ENCODE data around the gene KCNMA1. TPM values are rescaled to one million over a fixed set of nuclear protein-coding genes. Genes with fewer than 3 reads are reported as not detected.

The KCNMA1 gene
- total RNA-seq, 1 donor, result 77.8 TPM

DNA sequence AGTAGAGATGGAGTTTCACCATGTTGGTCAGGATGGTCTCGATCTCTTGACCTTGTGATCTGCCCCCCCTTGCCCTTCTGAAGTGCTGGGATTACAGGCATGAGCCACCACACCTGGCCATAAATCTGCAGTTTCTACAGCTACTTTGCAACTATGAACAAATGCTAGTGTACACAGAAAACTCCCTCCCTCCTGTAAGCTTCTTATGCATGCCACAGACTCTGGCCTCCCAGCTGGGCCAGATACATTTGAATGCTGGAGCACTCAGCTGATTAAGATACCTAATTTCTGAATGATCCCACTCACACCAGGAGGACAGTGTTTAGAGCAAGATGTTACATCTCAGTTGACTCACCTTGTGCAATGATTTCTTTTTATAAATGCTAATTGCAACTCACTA is 486.2 kb downstream of the KCNMA1 start:
- H3K27ac ChIP-seq (ENCODE audit: low read depth, low read length), result no peak overlapping the region
- H3K9me3 ChIP-seq (ENCODE audit: low read depth, low read length), result no peaks in the 10 kb centered on the region
- H3K4me1 ChIP-seq (ENCODE audit: insufficient read depth, low read length), result peaks cover 19% of the 10 kb centered on the region
- no peak overlapping the region for H2AFZ ChIP-seq (ENCODE audit: low read length)
- no peaks in the 10 kb centered on the region for H3K79me2 ChIP-seq (ENCODE audit: insufficient read depth, low read length)
- TF ChIP-seq, protein P1, sequence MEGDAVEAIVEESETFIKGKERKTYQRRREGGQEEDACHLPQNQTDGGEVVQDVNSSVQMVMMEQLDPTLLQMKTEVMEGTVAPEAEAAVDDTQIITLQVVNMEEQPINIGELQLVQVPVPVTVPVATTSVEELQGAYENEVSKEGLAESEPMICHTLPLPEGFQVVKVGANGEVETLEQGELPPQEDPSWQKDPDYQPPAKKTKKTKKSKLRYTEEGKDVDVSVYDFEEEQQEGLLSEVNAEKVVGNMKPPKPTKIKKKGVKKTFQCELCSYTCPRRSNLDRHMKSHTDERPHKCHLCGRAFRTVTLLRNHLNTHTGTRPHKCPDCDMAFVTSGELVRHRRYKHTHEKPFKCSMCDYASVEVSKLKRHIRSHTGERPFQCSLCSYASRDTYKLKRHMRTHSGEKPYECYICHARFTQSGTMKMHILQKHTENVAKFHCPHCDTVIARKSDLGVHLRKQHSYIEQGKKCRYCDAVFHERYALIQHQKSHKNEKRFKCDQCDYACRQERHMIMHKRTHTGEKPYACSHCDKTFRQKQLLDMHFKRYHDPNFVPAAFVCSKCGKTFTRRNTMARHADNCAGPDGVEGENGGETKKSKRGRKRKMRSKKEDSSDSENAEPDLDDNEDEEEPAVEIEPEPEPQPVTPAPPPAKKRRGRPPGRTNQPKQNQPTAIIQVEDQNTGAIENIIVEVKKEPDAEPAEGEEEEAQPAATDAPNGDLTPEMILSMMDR (IDR thresholded peaks at IDR 0.05; ENCODE audit: extremely low read depth, low read depth, low read length), result no peak
- H3K36me3 ChIP-seq (ENCODE audit: insufficient read depth, low read length), result no peaks in the 10 kb centered on the region
- H3K4me3 ChIP-seq (ENCODE audit: insufficient read depth, low read length), result no peak overlapping the region
- no peaks in the 10 kb centered on the region for H4K20me1 ChIP-seq (ENCODE audit: insufficient read depth, low read length)
- H3K4me2 ChIP-seq (ENCODE audit: insufficient read depth, low read length), result no peak overlapping the region
- no peaks in the 10 kb centered on the region for H3K27me3 ChIP-seq (ENCODE audit: insufficient read depth, low read length)
- no peak for DNase-seq (ENCODE audit: insufficient read length, low spot score, missing footprints)

DNA sequence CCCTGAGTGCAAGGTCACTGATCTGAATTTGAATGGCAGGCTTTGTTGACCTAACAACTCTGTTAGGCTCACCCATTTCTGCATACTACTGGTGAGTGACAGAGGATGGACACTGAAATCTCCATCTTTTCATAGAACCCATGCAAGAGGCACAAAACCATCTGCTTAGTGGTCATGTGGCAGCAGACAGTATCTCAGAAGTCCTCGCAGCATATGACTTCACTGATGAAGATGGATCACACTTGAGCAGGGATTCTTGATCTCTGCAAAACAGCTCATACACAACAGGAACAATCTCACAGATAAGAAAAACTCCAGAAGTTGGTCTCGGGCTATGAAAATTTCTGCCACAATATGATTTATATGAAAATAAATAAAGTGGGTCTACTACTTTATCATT is 487.9 kb downstream of the KCNMA1 start:
- no peaks in the 10 kb centered on the region for H3K9me3 ChIP-seq (ENCODE audit: low read depth, low read length)
- DNase-seq (ENCODE audit: insufficient read length, low spot score, missing footprints), result peak; percentile 18
- no peaks in the 10 kb centered on the region for H4K20me1 ChIP-seq (ENCODE audit: insufficient read depth, low read length)
- no peak overlapping the region for H3K27ac ChIP-seq (ENCODE audit: low read depth, low read length)
- H3K27me3 ChIP-seq (ENCODE audit: insufficient read depth, low read length), result no peaks in the 10 kb centered on the region
- H3K4me2 ChIP-seq (ENCODE audit: insufficient read depth, low read length), result no peak overlapping the region
- peaks cover 9% of the 10 kb centered on the region for H3K4me1 ChIP-seq (ENCODE audit: insufficient read depth, low read length)
- H3K4me3 ChIP-seq (ENCODE audit: insufficient read depth, low read length), result no peak overlapping the region
- no peak overlapping the region for H2AFZ ChIP-seq (ENCODE audit: low read length)
- TF ChIP-seq, protein P1 (IDR thresholded peaks at IDR 0.05; ENCODE audit: extremely low read depth, low read depth, low read length), result no peak
- H3K79me2 ChIP-seq (ENCODE audit: insufficient read depth, low read length), result no peaks in the 10 kb centered on the region
- no peaks in the 10 kb centered on the region for H3K36me3 ChIP-seq (ENCODE audit: insufficient read depth, low read length)

DNA sequence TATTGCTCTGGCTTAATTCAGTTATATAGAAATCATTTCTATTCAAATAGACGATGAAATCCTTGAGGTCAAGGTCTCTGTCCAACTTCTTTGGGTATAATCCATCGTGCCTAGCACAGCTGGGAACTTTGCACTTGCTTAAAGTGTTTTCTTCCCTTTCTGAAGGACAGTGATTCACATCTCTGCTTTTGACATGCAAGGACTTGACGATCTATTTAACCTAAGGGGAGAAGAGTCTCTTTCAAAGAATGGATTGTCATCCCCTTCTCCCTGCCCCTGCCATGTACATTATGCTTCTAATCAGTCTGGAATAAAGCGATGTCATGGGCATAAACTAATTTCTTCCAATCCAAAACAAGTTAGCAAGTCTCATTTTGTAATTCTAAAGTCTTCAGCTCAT is 488.6 kb downstream of the KCNMA1 start:
- peak; percentile 5 for DNase-seq (ENCODE audit: insufficient read length, low spot score, missing footprints)
- Histone ChIP-seq H3K4me2 (ENCODE audit: insufficient read depth, low read length) (no peak overlapping the region), H4K20me1 (ENCODE audit: insufficient read depth, low read length) (no peaks in the 10 kb centered on the region), H3K4me1 (ENCODE audit: insufficient read depth, low read length) (peaks cover 9% of the 10 kb centered on the region), H3K27me3 (ENCODE audit: insufficient read depth, low read length) (no peaks in the 10 kb centered on the region), H3K9me3 (ENCODE audit: low read depth, low read length) (no peaks in the 10 kb centered on the region), H3K4me3 (ENCODE audit: insufficient read depth, low read length) (no peak overlapping the region), H3K36me3 (ENCODE audit: insufficient read depth, low read length) (no peaks in the 10 kb centered on the region), H3K79me2 (ENCODE audit: insufficient read depth, low read length) (no peaks in the 10 kb centered on the region), H3K27ac (ENCODE audit: low read depth, low read length) (no peak overlapping the region), H2AFZ (ENCODE audit: low read length) (no peak overlapping the region)
- TF ChIP-seq, protein P1 (IDR thresholded peaks at IDR 0.05; ENCODE audit: extremely low read depth, low read depth, low read length), result no peak

DNA sequence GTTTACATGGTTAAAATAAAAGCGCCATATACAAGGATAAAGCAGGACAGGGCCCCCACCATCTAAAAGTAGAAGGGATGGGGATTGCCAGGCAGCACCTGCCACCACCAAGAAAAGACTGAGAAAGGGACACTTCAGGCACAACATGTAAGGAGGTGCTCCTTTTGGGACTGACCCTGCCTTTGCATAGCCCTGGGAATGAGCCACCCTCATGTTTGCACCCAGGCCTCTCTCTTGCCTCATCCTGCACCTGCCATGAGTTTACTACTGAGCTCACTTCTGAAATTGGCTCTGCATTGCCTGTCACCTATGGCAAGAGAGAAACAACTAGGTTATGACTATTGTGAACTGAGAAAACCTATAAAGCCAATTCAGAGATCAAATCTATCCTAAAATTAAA is 489.7 kb downstream of the KCNMA1 start:
- H3K36me3 ChIP-seq (ENCODE audit: insufficient read depth, low read length), result no peaks in the 10 kb centered on the region
- TF ChIP-seq, protein P1 (IDR thresholded peaks at IDR 0.05; ENCODE audit: extremely low read depth, low read depth, low read length), result no peak
- no peak overlapping the region for H2AFZ ChIP-seq (ENCODE audit: low read length)
- peaks cover 9% of the 10 kb centered on the region for H3K4me1 ChIP-seq (ENCODE audit: insufficient read depth, low read length)
- H3K79me2 ChIP-seq (ENCODE audit: insufficient read depth, low read length), result no peaks in the 10 kb centered on the region
- DNase-seq (ENCODE audit: insufficient read length, low spot score, missing footprints), result no peak
- no peaks in the 10 kb centered on the region for H3K27me3 ChIP-seq (ENCODE audit: insufficient read depth, low read length)
- no peaks in the 10 kb centered on the region for H3K9me3 ChIP-seq (ENCODE audit: low read depth, low read length)
- H3K4me3 ChIP-seq (ENCODE audit: insufficient read depth, low read length), result no peak overlapping the region
- H3K27ac ChIP-seq (ENCODE audit: low read depth, low read length), result no peak overlapping the region
- no peaks in the 10 kb centered on the region for H4K20me1 ChIP-seq (ENCODE audit: insufficient read depth, low read length)
- no peak overlapping the region for H3K4me2 ChIP-seq (ENCODE audit: insufficient read depth, low read length)

Data from osteoblast (primary cell).